DMS153 (cell line): ENCODE results near the gene TPGS2.
A peak's percentile ranks its signal among the peaks of the same experiment; 100 is the strongest.
"Not testable (repeated sequence)": the region's sequence is repeated elsewhere in the genome, so short reads cannot be mapped to it uniquely, and the experiment has no call there.

Experiments used
- DNase-seq: peaks from one replicate; lab custom pipeline; 2025; lab: John Stamatoyannopoulos, UW

TPGS2 gene

DNA sequence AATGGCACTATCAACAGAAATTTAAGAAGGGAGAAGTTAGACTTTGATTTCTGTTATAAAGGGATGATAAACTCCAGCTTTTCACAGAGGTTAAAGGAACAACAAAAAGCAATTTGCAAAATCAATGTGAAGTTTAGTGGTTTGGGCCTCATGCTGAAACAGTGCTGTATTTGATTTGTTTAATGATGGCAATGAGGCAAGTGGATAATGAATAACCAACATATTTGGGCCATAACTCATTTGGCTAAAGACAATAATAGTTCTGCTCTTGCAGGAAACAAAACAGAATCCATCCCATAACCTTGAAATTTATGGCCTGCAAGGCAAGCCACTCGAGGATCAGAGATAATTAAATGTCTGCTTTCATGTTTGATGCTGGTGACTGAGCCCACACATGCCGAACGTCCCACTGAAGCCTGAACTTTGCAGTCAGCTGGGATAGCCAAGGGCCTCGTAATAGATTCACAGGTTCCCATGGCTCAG is 56.5 kb downstream of the TPGS2 start:
- no peak for DNase-seq

DNA sequence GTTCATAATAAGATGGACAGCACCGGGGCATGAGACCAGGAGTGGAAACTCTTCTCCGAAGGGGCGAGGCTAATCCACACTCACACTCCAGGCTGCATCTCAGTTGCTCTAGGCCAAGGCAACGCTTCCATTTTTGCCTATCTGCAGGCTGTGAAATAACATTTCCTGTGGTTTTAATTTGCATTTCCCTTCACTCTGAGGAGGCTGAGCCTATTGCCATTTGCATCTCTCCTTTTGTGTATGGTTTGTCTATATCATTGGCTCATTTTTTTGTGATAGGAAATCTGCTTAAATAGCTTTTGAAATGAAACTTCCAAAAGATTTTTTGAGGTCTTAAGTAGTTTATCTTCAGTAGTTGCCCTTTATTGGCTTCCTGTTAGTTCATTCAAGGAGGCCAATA is 57.6 kb downstream of the TPGS2 start:
- no peak for DNase-seq

DNA sequence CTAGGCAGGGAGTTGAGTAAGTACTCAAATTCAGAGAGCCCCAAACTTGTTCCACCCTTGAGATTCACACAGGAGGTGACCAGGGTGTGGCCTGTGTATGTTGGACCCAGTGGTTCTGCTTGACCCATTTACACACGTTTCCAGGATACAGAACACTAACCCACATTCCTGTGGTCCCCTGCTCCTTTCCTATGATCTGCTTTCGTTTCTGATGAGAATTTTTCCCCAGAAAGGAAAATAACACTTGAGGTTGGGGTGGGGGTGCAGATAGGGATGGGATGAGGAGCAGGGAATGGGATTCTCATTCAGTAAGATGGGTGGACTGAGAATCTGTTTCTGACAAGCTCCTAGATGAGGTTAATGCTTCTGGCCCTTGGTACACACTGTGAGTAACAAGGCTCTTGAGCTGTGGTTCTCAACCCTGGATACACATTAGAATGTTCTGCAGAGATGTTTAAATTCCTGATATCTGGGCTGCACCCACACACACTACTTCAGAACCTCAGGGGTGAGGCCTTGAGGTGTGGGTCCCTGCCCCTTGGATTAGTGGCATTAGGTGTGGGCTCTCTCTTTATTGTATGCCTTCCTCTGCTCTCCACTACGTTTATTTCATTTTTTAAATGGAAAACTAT is 58.4 kb downstream of the TPGS2 start:
- no peak for DNase-seq

DNA sequence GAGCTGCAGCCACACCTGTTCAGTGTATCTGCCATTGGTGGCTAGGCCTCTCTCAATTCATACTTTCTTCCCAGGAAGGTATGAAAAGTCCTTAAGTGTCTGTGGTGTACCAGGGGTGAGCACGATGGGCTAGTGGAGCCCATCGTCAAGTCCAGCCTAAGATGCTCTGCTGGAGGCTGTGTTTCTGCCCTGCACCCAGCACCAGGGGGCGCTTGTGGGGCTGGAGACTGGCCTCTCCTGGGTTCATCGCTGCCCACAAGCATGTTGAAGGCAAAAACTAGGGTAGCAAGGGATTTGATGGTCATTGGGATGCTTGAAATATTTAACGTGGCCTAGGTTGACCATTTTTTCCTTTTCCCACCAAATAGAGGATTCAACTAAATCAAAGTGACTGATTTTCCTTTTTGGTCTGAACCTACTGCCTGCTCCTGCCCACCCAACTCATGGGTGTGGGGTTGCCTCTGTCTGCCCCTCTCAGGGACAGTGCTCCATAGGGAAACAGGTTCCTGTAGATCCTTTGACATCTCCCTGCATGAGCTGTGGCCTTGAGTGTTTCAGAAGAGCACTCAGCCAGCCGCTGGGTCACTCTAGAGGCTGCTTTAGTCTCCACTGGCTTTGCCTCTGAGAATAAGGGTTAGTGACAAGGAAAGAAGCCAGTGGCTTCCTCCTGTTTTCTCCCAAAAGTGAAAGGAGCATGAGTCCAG is 59.0 kb downstream of the TPGS2 start:
- DNase-seq = no peak

DNA sequence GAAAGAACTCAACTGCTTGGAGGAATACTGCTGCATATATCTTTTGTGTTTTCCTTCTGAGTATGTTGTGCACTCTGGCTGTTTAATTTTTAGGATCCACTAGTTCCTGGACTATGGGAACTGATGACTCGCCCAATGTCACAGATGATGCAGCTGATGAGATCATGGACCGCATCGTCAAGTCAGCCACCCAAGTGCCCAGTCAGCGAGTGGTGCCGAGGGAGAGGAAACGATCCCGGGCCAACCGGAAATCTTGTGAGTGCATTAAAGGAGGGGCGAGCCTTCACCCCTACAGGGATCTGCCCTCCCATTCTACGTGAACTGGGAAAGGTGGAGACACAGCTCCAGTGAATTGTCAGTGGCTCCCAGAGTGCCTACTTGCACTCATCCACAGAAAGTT is 59.6 kb downstream of the TPGS2 start:
- no peak for DNase-seq

DNA sequence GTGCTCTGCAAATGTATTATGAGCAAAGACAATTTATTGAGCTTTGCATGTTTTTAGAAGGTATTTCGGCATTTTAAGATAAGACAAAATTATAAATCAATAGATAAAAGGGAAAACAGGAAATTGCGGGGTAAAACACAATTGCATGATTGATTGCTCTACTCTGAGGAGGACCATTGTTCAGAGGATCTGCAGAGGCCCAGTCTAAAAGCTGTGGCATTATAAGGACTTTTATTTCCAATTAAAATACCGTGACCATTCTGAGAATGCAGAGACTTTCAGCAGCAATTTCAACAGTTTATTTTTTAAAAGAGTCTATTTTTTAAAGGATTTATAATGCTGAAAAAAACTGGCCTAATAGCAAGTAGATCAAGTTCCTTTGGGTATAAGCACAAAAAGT is 62.0 kb downstream of the TPGS2 start:
- no peak for DNase-seq

DNA sequence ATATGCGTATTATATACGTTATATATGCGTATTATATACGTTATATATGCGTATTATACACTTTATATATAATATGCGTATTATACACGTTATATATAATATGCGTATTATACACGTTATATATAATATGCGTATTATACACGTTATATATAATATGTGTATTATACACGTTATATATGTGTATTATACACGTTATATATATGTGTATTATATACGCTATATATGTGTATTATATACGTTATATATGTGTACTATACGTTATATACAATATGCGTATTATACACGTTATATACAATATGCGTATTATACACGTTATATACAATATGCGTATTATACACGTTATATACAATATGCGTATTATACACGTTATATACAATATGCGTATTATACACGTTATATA is 65.8 kb downstream of the TPGS2 start:
- DNase-seq = not testable (repeated sequence)

DNA sequence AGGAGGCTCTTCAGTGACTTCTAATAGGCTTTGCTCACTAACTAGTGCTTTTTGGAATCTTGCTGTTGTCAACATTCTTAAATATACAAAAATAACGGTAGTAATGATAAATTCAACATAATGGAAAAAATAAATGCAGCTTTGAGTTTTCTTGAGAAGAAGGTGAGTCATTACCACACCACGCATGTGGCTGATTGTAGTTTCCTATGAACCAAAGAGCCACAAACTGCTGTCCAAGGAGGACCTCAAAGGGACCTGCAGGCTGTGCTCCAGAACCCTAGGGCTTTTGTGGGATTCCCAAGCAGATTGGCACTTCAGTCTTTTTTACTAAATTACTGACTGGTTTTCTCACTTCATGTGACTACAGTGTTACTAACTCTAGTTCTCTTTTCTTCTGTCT is 66.7 kb downstream of the TPGS2 start:
- DNase-seq = no peak

DNA sequence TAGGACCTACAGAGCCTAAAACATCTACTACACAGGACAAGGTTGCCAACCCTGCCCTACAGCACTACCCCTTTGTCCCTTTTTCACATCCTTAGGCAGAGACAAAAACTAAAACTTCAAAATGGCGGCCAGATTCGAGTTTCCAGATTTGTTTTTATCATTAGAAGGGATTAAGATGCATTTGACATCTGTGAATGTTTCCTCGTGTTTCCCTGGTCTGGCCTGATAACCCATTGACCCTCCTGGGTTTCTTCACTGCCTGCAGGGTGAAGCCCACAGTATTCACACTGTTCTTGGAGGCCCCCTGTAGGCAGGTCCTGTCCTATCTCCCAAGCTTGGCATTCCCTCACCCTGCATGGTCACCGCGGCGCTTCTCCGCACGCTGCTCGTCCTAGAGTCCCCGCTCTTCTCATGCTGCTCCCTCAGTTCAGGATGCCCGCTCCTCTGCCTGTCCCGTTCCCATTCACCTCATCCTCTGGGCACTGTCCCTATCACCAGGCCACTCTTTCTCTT is 67.6 kb downstream of the TPGS2 start:
- DNase-seq = no peak

DNA sequence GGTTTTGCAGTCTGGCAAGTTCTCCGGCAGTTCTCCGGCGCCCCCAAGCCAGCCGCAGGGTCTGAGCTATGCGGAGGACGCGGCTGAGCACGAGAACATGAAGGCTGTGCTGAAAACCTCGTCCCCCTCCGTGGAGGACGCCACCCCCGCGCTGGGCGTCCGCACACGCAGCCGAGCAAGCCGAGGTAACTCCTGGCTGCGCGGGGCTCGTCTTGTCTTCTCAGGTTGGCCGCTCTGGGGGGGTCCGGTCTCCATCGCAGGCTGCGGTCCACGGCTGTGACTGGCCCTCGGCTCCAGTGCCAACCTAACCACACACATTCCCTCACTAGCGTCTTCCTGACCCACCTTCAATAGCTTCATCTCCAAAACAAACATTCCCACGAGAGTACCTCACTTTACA is 68.2 kb downstream of the TPGS2 start:
- no peak for DNase-seq

DNA sequence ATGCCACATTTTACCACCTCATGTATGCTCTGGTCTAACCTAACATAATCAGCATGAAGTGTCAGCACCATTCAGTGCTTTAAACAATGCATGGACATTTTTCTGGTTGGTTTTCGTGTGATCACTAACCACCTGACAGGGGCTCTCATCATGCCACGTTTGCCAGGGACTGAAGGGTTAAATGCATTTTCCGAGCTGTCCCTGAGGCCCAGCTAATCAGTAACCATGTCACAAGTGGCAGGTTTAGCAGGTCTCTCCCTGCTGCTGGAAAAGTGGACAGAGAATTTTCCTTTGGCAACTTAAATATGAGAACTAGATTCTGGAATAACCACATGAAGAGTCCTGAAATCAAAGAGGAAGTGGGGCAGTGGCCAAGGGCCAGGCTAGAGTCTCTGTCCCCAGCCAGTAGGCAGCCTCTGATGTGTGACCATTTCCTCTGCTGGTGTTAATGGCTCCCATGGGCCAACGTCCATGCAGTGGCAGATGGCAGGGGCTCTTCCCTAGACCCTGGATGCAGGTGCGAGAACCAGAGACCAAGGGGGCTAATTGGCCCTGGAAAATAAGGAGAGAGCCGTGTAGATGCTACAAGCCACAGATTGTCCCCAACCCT is 69.5 kb downstream of the TPGS2 start:
- no peak for DNase-seq

DNA sequence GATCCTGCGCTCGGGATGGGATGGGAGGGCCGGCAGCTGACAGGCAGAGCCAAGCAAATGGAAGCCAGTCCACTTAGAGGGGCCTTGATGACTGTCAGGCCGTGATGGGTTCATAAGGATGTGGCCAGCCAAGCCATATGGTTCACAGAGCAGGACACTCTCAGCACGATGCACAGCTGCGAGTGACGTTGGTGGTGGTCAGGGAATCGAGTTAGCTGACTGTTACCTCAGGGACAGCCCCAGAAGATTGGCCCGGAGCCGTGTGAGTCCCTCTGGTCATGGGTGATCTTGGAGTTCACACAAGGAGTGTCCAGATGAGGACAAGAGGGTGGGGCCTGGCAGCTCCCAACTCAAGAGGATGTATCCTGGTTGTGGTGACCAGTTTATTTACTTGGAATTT is 70.2 kb downstream of the TPGS2 start:
- no peak for DNase-seq

DNA sequence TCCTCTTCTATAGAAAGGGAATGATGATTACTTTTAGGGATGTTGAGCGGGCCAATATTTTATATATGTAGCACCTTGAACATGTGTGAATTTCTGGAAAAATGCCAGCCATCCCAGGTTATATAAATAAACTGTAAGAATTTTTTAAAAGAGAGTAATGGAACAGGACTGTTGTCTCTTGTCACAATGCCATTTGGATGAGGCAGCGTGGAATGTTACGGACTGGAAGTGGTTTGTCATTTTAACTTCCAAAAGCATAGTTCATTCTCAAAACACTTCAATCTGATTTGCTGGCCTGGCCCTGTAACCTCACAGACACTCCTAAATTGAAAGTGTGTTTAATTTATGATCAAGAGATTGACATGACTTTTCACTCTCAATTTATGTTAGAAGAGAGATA is 70.8 kb downstream of the TPGS2 start:
- DNase-seq = no peak

DNA sequence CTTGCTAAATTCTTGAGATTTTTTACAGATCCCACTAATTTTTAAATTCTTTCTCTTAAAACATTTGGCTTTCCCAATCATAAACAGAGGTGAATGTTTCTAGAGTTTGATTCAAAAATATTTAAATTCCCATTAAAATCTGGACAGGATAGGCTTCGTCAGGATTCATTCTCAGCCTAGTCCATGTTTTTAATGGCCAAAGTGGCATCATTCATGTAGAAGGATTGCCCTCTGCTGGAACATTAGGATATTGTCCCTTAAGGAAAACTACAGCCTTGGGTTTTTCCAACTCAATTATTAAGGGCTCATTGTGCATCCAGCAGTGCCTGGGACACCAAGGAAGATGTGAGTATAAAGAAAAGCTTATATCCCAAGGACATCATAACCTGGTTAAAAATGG is 71.7 kb downstream of the TPGS2 start:
- peak; percentile 59 for DNase-seq

DNA sequence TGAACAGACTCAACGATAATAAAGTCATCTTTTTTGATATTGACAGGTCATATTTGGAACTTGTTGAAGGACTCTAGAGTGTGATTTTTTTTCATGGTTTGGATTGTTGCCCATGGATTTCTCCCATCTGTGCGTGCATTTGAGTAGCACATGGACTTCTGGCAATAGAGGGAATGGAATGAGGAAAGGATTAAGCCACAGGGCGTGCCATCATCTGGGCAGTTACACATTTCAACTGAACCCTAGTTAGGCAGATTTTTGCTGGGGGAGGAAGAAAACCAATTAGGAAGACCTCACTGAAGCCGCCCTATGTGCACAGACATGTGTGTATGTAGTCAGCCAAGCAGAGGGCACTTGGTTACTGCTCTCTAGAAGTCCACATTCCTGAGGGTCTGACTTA is 72.6 kb downstream of the TPGS2 start:
- no peak for DNase-seq

DNA sequence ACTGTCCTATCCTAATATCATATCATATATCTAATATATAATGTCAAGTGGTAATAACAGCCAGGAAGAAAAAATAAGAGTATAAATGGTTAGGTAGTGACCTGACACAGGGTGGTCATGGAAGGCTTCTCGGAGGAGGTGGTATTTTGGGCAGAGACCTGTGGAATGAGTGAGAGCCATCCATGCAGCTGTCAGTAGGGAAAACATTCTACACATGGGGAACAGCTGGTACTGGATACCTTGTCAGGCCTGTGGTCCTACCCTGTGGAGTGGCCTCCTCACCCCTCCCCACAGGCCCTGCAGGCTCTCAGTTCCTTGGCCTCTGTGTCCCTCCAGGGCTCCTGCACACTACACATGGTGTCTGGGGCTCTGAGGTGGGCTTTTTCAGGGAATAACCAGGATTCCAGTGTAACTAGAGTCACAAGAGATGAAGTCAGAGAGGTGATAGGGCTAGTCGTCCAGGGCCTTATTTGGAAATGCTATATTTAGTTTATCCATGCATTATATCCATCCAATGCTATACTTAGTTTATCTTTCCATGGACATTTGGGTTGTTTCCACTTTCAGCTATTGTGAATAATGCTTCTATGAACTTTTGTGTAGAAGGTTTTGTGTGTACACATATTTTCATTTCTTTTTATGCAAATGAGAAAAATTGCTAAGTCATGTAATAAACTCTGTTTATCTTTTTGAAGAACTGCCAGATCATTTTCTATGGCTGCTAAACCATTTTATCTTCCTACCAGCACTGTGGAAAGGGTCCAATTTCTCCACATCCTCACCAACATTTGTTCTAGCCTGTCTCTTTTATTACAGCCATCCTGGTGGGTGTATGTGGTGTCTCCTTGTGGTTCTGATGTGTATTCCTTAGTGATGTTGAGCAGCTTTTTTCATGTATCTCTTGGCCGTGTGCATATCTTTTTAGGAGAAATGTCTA is 75.6 kb downstream of the TPGS2 start:
- DNase-seq = no peak

DNA sequence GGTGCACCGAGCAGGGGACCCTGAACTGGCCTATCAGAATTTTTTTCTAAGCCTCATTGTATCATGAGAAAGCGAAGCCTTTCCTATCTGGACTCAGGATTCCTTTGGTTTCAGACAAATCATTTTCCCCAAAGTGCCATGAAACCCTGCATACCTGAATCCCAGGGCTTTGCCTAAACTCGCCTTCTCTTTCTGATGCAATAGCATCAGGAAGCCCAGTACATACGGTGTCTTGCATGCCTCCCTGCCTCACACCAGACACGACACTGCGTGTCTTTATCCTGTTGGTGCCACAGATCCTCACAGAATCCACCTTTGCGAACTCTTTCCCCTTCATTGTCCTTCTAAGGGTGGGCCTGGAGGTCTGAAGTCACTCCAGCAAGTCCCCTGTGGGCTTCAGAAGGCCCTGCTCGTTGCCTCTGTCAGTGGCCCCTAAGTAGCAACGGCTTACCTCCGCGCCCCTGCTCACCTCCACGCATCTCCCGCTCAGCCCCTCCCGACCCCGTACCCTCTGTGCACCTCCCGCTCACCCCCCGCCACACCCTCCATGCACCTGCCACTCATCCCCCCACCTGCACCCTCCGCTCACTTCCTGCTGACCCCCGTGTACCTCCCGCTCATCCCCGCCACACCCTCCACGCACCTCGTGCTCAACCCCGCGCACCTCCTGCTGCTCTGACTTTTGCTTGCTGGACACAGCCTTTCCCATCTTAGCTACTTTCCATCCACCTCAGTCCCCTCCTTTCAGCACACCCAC is 83.4 kb downstream of the TPGS2 start:
- DNase-seq = no peak

DNA sequence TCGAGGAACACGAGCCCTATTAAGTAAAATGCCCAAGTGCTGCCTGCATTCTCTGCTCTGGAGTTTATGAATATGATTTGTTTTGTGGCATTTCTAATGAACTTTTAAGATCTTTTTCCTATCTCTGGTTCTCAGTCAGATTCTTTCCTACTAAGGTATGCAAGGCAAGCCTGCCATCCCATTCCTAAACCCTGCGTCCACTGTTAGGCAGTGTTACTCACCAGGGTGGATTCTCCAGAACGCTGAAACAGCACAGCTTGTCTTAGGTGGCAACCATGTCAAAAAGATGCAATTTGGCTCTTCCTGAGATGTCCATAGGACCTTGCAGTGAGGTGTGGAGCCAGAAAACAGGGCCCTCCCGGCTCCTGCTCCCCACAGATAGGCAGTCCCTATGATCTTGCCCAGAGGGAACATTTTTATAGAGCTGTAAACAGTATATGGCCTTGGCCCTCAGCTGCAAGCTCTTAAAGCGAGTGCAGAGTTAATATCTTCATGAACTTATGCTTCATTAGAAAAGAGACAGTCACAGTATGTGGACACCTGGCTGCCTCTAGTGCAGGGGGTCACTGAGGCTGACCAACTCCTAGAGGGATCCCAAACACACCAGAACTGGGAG is 84.4 kb downstream of the TPGS2 start:
- DNase-seq = no peak
